GM21360 (cell line): Measurements from ENCODE around the gene TBC1D22A.
"Not testable (repeated sequence)": the region's sequence is repeated elsewhere in the genome, so short reads cannot be mapped to it uniquely, and the experiment has no call there.

Experiments used
- ATAC-seq: cut with Tn5 transposase; IDR thresholded peaks from one replicate; pipeline ENCODE4 v1.9.1; 2021; ENCODE audit warnings: mild to moderate bottlenecking, moderate library complexity; ENCODE audit not compliant: unreplicated experiment

Gene TBC1D22A

DNA sequence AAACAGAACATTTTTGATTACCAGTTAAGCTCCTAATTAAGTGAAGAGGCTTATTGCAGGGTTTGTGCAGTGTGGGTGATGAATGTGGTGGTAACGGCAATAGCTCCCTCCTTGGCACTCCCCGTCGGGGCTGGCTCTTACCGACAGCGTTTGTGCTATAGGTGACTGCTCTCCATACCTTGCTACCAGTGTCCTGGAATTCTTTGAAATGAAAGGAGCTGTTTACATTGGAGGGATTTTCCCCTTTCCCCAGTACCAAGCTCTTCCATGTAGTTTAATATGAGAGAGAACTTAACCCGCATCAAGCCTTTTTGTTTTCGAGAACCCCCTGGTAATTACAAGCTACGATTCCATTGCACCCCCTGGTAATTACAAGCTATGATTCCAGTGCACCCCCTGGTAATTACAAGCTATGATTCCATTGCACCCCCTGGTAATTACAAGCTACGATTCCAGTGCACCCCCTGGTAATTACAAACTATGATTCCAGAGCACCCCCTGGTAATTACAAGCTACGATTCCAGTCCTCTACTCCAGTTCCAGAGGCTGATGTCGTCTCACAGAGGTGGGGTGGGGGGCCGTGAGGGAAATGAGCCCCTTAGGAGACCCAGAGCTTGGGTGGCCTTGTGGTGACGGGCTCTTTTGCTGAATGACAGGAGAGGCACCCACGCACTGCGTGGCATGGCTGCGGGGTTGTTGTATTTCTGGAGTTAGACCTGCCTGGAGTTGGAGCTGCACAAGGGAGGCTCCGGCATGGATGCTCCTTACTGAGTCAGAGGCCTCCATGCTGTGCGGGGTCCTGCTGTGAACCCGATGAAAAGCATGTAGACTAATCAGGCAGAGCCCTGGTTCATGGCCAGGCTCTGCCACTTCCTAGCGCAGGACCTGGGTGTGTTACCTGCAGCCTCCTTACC, 205.3 kb downstream of the TBC1D22A start:
- no peak for ATAC-seq

DNA sequence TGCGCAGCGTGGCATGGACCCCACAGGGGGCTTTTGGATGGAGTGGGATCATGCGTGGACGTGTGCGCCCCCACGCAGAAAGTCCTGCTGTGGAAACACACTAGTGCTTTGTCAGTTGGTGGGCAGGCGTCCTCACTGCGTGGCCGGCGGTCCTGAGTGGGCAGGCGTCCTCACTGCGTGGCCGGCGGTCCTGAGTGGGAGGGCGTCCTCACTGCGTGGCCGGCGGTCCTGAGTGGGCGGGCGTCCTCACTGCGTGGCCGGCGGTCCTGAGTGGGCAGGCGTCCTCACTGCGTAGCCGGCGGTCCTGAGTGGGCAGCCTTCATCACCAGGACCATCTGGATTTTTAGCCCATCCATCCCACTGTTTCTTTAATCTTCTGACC, 205.9 kb downstream of the TBC1D22A start:
- no peak for ATAC-seq

DNA sequence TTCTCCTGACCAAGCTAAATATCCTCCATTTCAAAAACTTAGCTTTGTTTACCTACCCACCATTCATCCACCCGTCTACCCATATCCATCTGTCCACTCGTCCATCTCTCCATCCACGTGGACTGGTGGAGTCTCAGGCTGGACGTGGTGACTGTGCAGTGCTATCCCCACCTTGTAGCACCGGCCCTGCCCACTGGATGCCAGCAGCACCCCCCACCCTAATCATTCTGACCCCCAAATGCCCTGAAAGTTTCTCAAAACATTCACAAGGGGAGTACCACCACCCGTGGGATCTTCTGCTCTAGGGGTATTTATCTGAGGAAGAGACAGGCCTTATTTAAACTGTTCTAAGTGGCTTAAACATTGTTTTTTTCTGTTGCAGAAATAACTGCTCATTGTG, 206.4 kb downstream of the TBC1D22A start:
- ATAC-seq: no peak

DNA sequence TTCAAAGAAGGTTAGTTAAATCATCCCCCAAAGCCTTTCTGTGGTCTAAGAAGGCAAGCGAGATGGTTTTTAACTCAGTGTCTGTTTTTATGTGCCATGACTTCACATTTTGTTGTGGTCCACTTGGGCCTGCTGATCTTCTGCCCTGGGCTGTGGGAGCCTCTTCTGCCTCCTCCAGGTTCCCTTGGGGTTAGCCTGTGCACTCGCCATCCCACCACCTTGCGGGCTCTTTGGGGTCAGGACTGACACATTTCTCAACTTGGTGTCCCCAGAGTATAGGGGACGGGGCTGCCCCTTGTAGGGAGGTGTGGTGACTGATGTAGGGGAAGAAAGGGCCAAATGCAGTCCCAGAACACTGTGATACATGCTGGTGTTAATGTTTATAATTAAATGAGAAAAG, 207.0 kb downstream of the TBC1D22A start:
- ATAC-seq: peak; percentile 80

DNA sequence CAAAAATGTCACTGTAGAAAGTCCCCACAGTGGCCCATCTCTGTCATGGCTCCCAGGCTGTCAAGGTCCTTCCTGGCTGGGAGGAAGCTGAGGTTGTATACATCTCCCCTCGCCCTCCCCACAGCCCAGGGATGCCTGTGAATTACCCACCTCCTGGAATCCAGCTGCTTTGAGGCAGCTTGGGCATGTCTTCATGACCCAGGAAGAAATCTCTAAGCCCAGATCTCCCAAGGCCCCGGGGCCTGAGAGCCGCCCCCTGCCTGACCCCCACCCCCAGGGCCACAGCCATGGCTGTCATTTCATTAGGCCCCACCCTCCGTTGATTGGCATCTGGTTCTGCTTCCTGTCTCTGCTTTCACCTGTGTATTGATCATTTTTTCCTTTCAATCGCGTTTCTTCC, 207.5 kb downstream of the TBC1D22A start:
- ATAC-seq: no peak

DNA sequence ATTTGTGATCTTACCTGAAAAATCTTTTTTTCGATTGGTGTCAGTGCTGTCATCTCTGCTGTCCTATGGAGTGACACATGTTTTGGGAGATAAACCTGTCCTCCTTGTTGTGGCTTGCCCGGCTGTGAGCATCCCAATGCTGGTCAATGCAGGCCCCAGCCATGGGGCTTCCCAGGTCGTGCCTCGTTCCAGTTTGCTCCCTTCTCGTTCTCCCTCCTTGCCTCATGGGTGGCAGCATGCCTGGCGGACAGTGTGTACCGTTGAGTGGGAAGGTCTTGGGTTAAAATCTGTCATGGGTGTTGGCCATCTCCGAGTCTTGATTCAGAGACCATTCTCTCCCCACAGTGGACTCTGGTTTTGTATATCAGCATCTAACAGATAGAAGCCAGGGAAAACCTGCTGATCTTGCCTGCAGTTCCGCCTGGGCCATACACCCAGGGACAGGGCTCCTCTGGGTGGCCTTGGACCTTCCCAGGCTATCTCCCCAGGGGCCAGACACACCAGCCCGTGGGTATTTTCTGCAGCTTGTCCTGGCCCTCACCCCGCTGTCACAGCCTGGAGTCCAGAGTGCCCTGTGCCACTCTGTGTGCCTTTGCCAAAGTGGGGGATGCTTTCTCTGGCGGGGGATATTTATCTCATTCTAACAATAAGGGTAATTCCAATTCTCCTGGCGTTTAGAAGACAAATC, 208.1 kb downstream of the TBC1D22A start:
- ATAC-seq: no peak

DNA sequence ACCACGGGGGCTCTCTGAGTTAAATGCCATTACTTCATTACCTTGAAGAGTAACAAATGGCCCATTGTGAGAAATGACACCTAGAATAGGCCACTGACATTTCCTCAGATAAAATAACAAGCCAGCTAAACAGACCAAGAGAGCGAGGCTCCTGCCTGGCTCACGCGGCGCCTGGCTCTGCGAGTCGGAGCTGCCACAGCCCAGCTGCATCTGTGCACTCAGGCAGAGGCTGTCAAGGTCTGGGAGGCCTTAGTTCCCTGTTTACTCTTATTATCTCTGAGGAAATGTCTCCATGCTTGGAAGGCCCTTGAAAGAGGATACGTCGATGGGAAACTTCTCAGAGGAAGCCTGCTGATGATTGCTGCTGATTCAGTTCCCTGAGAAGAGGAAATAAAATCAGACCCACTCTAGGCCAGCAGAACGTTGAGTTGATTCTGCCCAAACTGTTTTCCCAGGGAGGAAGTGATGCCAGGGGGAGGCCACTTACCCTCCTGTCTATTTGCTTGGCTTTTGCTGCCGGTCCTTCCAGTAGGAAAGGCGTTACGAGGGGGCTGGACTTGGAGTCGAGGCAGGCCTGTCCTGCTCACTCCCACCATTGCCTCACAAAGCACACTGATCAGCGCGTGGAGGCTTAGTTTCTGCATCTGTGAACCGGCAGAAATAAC, 208.8 kb downstream of the TBC1D22A start:
- no peak for ATAC-seq

DNA sequence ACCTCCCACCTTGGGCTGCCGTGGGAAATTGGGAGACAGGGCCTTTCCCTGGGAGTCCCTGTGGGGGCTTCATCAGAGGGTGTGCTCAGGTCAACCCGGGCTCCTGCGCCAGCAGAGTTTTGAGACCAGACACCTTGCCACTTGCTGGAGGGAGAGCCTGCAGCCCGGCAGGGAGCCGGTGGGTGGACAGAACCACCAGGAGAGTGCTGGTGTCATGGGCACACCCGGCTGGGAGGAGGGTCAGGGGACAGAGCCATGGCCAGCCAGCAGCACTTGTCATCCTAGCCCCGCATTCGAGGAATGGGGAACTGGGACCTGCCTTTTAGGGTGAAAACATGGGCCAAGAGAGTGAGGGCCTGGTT, 209.3 kb downstream of the TBC1D22A start:
- no peak for ATAC-seq

DNA sequence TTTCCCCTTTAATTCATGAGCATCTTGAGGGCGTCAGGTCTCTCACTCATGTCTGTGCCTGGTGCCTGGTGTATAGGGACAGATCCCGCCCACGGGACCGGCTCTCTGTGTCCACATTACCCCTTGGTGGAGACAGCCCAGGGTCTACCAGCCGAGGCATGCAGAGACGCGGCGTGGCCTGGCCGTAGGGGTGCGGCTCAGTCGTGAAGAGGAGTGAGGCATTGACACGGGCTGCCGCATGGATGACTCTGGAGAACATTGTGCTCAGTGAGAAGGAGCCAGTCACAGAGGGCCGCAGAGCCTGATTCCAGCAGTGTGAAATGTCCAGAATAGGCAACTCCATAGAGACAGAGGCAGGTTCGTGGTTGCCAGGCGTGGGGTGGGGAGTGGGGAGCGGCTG, 209.8 kb downstream of the TBC1D22A start:
- ATAC-seq: no peak

DNA sequence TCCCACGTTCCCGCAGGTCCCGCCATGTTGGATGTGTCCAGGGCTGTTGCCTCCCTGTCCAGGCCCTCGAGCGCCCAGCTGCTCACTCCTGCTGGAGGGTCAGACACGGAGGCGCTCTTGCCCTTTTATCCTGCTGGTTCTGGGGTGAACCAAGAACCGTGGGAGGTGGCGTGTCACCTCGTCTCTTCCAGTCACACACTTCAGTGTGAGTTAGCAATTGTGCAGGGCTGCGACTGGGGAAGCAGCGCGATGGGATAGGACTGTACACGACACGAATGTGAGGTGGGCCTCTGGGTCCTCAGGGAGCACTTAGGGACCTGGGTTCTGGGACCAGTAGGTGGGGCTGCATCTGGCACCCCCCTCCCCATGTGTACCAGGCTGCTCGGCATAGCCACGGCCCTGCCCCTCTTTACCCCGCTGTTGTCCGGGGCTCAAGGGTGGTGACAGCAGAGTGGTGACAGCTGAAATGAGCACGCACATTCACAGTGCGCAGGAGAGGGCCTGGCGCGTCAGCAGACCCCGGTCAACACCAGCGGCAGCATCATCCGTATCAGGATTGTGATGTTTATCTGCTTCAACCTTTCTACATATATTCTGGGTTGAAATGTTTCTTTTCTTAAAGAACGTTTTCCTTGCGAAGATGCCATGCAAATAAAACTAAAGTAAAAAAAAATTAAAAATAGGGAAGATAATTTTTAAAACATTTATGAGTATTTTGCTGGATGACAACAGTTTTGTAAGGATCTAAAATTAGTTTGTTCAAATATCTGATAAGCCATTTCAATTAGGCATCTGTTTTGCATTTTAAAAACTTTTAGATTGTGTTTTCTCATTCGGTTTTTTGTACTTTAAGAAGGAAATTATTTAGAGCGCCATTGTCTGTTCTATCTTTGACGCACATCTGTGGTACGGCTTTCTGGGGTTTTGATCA, 210.7 kb downstream of the TBC1D22A start:
- ATAC-seq: no peak

DNA sequence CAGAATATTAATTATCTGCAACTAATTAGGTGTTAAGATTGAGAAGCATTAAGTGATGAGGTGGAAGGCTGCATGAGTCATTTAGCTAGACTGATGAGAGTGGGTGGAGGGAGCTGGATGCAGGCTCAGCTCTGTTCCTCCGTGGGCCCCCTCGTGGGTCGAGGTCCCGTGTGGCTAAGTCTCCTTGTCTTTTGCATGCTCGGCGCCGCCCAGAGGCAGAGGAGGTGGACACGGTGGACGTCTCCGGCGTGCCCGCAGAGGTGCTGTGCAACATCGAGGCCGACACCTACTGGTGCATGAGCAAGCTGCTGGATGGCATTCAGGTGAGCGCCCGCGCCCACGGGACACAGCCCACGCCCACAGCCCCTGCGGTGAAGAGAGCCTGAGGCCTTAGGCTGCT, 211.6 kb downstream of the TBC1D22A start:
- ATAC-seq: no peak

DNA sequence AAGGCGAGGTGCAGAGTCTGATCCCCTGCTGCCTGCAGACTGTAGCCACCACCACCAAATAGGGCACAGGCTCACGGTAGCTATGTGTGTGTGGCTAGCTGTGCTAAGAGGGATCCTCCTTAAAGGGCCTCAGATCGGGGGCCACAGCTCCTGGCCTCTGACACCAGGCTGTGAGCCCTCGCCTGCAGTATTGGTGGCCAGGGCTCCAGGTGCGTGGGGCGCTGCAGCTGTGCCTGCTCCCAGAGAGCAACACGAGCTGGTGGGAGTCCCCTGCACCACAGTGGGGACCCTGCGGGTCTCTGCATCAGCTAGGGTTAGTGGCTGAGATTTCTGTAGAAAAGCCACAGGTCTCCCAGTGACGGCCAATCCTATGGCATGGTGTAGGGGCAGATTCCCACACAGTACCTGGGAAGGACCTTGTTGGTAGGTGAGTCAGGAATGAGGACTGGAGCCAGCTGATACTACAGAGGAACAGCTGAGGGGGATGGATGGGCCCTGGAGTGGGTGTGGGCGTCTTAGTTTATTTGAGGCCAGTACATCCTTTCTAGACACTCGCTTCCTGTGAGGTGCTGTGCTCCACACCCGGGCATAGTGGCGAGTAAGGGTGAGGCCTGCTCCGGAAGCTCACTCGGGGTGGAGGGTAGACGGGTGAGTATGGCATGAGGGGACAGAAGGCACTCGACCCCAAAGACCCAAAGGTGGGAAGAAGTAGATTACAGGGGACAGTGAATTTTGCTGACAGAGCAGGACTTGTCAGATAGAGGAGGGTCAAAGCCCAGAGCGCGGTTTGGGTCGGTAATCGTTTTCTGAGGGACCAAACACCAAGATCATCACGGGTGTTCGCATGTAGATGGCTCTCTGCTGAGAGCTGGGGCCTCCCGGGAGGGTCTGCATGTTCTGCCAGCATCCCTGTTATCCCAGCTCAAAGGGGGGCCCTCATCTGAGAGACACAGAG, 212.5 kb downstream of the TBC1D22A start:
- no peak for ATAC-seq

DNA sequence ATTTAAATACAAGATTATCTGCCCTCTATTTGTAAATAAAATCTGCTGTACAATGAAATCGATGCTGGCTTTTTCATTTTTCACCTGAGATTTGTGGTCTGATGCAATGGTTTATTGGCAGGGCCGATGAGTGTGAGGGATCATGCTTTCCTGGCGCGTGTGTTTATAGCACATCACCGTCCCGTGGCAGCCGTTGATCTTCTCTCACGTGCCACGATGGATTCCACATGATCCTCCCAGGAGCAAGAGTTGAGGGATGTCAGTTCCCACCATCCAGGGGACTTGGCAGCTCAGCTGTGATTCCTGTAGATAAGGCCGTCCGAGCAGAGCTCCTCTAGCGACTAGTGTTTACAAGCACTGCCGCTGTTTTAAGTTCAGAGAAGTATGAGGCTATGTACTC, 213.7 kb downstream of the TBC1D22A start:
- ATAC-seq: no peak

DNA sequence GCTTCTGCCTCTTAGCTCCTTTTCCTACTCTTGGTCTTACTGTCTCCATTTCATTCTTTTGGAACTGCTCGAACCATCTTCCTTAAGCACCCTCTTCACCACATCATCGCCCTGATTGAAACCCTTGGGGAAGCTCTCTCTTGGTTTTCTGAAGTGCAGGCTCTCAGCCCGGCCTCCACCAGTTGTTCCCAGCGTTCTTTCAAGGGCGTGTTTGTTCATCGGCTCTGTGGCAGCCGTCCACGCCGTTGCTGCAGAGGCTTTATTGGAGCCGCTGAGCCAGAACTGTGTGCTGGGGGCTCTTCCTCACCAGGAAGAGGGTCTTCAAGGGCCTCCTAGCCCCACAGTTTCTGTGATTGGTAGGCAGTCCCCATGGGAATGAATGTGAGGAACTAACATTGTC, 214.1 kb downstream of the TBC1D22A start:
- ATAC-seq: no peak

DNA sequence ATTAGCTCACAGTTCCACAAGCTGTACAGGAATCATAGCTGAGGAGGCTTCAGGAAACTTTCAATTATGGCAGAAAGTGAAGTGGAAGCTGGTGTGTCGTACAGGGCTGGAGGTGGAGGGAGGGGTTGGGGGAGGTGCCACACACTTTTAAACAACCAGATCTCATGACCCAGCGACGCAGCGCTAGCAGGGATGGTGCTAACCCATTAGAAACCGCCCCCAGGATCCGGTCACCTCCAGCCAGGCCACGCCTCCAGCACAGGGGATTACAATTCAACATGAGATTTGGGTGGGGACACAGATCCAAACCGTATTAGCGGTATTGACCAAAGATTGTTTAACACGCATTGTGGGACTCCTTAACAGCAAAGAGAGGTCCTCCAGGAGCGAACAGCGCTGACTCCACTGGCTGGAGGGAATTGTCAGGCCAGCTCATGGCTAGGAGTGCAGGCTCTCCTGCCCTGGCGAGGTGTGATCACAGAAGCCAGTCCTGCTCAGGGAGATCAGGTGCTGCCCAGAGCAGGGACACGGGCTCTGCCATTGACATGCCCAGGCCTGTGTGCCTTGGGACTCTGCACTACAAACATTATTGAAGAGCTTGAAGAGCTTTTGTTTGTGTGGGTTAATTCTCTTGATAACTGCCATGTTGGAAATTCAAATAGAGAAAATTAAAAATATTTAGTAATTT, 215.3 kb downstream of the TBC1D22A start:
- no peak for ATAC-seq

DNA sequence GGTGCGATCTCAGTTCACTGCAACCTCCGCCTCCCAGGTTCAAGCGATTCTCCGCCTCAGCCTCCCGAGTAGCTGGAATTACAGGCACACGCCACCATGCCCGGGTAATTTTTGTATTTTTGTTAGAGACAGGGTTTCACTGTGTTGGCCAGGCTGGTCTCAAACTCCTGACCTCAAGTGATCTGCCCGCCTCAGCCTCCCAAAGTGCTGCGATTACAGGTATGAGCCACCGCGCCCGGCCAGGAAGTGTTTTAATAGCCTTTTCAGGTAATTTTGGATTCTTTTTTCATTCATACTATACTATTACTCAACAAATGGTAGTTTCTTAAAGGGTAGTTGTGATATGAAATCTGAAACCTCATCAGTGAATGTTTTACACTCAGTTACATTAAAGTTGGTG, 216.2 kb downstream of the TBC1D22A start:
- ATAC-seq: not testable (repeated sequence)

DNA sequence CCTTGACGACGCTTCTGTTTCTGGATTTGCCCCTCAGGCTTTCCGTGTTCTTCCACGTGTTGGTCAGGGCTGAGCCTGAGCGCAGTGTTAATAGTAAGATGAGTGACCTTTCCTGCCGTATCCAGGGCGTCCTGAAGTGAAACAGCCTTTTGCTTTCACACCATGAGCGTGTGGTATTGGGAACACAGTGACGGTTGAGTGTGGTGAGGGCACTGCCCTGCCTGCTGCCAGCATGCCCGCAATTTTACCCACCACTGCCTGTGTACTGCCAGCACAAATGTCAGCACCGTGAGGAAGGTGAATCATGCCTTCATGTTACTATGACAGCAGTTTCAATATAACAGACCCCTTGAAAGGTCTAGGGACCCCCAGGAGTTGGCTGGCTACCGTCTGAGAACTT, 217.1 kb downstream of the TBC1D22A start:
- ATAC-seq: no peak

DNA sequence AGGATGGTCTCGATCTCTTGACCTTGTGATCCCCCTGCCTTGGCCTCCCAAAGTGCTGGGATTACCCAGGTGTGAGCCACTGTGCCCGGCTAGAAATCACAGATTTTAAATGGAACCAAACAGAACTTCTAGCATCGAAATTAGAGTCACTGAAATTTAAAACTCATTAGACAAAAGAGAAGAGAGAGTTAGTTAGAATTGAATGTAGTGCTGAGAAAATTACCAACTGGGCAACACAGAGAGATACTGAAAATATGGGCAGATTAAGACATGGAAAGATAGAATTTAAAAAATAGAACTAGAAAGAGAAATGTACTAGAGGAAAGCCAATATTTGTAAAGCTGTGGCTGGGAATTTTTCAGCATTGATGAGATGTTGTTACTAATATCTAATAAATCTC, 217.9 kb downstream of the TBC1D22A start:
- ATAC-seq: no peak

DNA sequence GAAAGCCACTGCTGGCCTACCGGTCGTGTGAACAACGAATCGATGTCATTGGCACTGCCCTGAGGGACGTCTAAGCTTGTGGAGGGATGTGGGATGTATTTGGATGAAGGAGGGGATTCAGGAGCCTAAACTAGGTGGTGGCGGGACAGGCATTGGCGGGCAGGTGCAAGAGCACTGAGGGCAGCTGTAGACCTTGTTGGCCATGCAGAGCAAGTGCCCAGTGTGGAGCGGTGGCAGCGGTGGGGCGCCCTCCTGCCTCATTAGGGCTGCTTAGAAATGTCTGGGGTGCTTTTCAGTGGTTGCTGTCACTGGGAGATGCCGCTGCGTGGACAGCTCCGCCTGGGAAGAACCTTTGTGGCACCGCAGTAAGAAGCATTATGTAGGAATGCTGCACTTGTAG, 220.2 kb downstream of the TBC1D22A start:
- ATAC-seq: no peak
